ENCODE measurements around the gene LIPM.
A peak's percentile ranks its signal among the peaks of the same experiment; 100 is the strongest.

Gene LIPM

DNA sequence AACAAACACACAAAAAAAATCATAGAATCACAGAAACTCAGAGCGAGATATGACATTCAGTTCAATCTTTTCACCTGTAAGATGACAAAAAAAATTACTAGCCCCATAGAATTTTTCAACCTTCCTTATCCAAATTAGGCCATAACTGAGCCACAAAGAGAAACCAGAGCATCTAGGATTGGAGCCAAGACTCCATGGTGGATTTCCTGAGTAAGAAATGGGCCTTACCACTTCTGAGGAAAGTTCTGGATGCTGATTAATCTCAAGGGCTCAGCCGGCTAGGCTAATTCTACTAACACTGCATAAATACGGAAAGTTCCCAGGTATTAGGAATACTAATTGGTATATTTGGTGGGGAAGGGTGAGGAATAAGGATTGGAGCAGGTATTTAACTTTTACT lies 16.8 kb downstream of the LIPM start:
- no peak for FAIRE-seq
- TF ChIP-seq SPI1 (IDR thresholded peaks at IDR 0.05; ENCODE audit: low read depth, low read length) (no peak), POLR2AphosphoS5 (IDR thresholded peaks at IDR 0.05; ENCODE audit: low read depth, low read length) (no peak), POLR2A (IDR thresholded peaks at IDR 0.05; ENCODE audit: low read depth, low read length) (no peak), TAF1 (IDR thresholded peaks at IDR 0.05; ENCODE audit: low read depth, low read length) (no peak), POU2F2 (IDR thresholded peaks at IDR 0.05; ENCODE audit: low read depth, low read length) (no peak), PAX5 (IDR thresholded peaks at IDR 0.05; ENCODE audit: insufficient read depth, low read length, severe bottlenecking) (no peak)
- no peak for DNase-seq (ENCODE audit: insufficient read length, low spot score)

- no peak for TF ChIP-seq TAF1 (IDR thresholded peaks at IDR 0.05; ENCODE audit: low read depth, low read length)
- TF ChIP-seq POLR2A (IDR thresholded peaks at IDR 0.05; ENCODE audit: low read depth, low read length) = no peak
- no peak for TF ChIP-seq POLR2AphosphoS5 (IDR thresholded peaks at IDR 0.05; ENCODE audit: low read depth, low read length)
- TF ChIP-seq PAX5 (IDR thresholded peaks at IDR 0.05; ENCODE audit: insufficient read depth, low read length, severe bottlenecking) = no peak
- no peak for TF ChIP-seq POU2F2 (IDR thresholded peaks at IDR 0.05; ENCODE audit: low read depth, low read length)
- no peak for TF ChIP-seq SPI1 (IDR thresholded peaks at IDR 0.05; ENCODE audit: low read depth, low read length)
- no peak for DNase-seq (ENCODE audit: insufficient read length, low spot score)
- no peak for FAIRE-seq
Observed at GRCh38 chr10:88820748-88821401, 18.3 kb downstream of the LIPM start.

GRCh38 chr10:88826388-88826787 lies 23.9 kb downstream of the LIPM start:
- DNase-seq (ENCODE audit: insufficient read length, low spot score) (no peak), FAIRE-seq (no peak)
- no peak for TF ChIP-seq POLR2A (IDR thresholded peaks at IDR 0.05; ENCODE audit: low read depth, low read length)
- TF ChIP-seq PAX5 (IDR thresholded peaks at IDR 0.05; ENCODE audit: insufficient read depth, low read length, severe bottlenecking) = no peak
- no peak for TF ChIP-seq POLR2AphosphoS5 (IDR thresholded peaks at IDR 0.05; ENCODE audit: low read depth, low read length)
- no peak for TF ChIP-seq TAF1 (IDR thresholded peaks at IDR 0.05; ENCODE audit: low read depth, low read length)
- TF ChIP-seq SPI1 (IDR thresholded peaks at IDR 0.05; ENCODE audit: low read depth, low read length) = no peak

- TF ChIP-seq SPI1 (IDR thresholded peaks at IDR 0.05; ENCODE audit: low read depth, low read length) = no peak
- TF ChIP-seq TAF1 (IDR thresholded peaks at IDR 0.05; ENCODE audit: low read depth, low read length) = no peak
- no peak for TF ChIP-seq PAX5 (IDR thresholded peaks at IDR 0.05; ENCODE audit: insufficient read depth, low read length, severe bottlenecking)
- no peak for TF ChIP-seq POLR2AphosphoS5 (IDR thresholded peaks at IDR 0.05; ENCODE audit: low read depth, low read length)
- no peak for TF ChIP-seq POU2F2 (IDR thresholded peaks at IDR 0.05; ENCODE audit: low read depth, low read length)
- no peak for TF ChIP-seq POLR2A (IDR thresholded peaks at IDR 0.05; ENCODE audit: low read depth, low read length)
- no peak for DNase-seq (ENCODE audit: insufficient read length, low spot score)
- no peak for FAIRE-seq
Observed at GRCh38 chr10:88827671-88828070, 25.1 kb downstream of the LIPM start.

DNA sequence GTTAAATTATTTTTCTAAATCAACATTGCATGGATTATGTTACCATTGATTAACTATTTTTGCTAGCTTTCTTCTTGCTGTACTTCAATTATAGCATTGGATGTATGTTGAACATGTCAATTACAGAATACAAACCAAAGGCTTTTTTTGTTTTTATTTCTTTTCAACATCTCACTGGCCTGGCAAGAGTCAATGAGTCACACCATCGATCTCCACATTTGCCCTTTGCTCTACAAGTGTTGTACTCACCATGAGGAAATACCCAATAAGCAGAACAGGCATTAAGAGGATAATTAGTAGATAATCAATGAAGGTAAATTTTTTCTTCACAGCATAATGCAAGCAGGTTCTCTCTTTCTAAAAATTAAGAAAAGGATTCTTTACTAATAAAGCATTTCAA lies 25.8 kb downstream of the LIPM start:
- TF ChIP-seq PAX5 (IDR thresholded peaks at IDR 0.05; ENCODE audit: insufficient read depth, low read length, severe bottlenecking) = no peak
- no peak for TF ChIP-seq TAF1 (IDR thresholded peaks at IDR 0.05; ENCODE audit: low read depth, low read length)
- TF ChIP-seq POLR2AphosphoS5 (IDR thresholded peaks at IDR 0.05; ENCODE audit: low read depth, low read length) = no peak
- no peak for TF ChIP-seq POU2F2 (IDR thresholded peaks at IDR 0.05; ENCODE audit: low read depth, low read length)
- no peak for TF ChIP-seq SPI1 (IDR thresholded peaks at IDR 0.05; ENCODE audit: low read depth, low read length)
- no peak for TF ChIP-seq POLR2A (IDR thresholded peaks at IDR 0.05; ENCODE audit: low read depth, low read length)
- no peak for FAIRE-seq
- no peak for DNase-seq (ENCODE audit: insufficient read length, low spot score)

DNA sequence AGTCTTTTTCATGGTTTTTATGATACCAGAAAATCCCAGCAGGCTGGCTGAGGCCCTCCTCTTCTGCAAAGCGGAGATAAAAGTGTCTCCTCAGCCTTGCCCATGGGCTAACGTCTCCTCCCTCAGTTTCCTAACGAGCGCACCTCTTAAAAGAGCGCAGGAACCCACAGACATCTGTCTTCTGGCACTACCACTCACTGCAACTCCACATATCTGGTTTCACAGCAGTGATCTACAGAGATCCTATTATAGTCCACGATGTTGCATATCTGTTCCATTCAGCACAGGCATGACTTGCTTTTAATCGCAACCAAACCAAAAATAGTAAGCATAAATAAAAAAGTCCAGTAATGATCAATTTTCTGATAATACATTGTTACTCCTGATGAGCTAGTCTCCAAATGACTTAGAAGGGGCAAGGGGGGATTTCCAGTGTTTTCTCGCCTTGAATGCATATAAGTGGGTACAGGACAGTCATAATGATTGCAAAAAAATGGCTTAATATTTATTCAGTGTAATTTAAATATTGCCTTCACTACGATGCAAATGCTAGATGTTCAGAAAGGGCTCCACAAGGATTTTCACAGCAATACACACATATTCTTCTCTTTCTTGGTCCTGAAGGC lies 28.2 kb downstream of the LIPM start:
- FAIRE-seq (peak; percentile 59), DNase-seq (ENCODE audit: insufficient read length, low spot score) (no peak)
- no peak for TF ChIP-seq POLR2A (IDR thresholded peaks at IDR 0.05; ENCODE audit: low read depth, low read length)
- no peak for TF ChIP-seq SPI1 (IDR thresholded peaks at IDR 0.05; ENCODE audit: low read depth, low read length)

DNA sequence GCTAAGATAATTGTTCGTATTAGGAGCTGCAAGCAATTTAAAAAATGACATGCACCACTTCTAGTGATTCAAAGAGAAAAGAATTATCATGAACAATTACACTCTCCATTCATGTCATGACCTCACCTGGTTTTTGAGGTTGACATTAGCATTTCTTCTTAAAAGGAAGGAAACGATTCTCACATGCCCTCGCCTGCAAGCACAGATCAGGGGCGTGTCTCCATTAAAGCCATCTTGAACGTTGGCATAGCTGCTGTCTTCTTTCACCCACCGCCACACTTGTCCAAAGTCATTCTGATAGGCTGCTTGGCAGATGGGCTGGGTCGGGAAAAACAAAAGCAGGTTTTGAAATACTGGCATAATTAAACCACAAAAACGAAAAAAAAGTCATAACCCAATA lies 29.2 kb downstream of the LIPM start:
- FAIRE-seq = no peak
- DNase-seq (ENCODE audit: insufficient read length, low spot score) = no peak
- TF ChIP-seq POLR2A (IDR thresholded peaks at IDR 0.05; ENCODE audit: low read depth, low read length) (no peak), POU2F2 (IDR thresholded peaks at IDR 0.05; ENCODE audit: low read depth, low read length) (no peak), SPI1 (IDR thresholded peaks at IDR 0.05; ENCODE audit: low read depth, low read length) (no peak)

- no peak for DNase-seq (ENCODE audit: insufficient read length, low spot score)
- TF ChIP-seq POU2F2 (IDR thresholded peaks at IDR 0.05; ENCODE audit: low read depth, low read length) (no peak), POLR2A (IDR thresholded peaks at IDR 0.05; ENCODE audit: low read depth, low read length) (no peak), POLR2AphosphoS5 (IDR thresholded peaks at IDR 0.05; ENCODE audit: low read depth, low read length) (no peak), TAF1 (IDR thresholded peaks at IDR 0.05; ENCODE audit: low read depth, low read length) (no peak), PAX5 (IDR thresholded peaks at IDR 0.05; ENCODE audit: insufficient read depth, low read length, severe bottlenecking) (no peak), SPI1 (IDR thresholded peaks at IDR 0.05; ENCODE audit: low read depth, low read length) (no peak)
- FAIRE-seq = no peak
Observed at GRCh38 chr10:88832376-88832775, 29.8 kb downstream of the LIPM start.

DNA sequence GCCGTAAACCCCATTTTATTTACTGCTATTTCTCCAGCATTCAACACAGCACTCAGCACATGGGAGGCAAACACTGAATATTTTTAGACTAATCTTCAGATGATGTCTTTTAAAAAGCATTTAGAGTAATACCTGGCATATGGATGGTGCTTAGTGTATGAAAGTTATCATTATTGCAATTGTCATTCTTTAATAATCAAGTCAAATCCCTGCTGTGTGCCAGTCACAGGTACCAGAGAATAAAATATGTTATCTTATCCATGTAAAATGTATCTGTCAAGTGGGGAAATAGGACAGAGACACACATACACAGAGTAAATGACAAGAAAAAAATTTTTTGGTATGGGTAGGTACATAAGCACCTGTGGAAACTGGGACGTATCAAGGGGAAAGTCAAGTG lies 30.6 kb downstream of the LIPM start:
- no peak for TF ChIP-seq SPI1 (IDR thresholded peaks at IDR 0.05; ENCODE audit: low read depth, low read length)
- TF ChIP-seq POU2F2 (IDR thresholded peaks at IDR 0.05; ENCODE audit: low read depth, low read length) = no peak
- no peak for TF ChIP-seq POLR2A (IDR thresholded peaks at IDR 0.05; ENCODE audit: low read depth, low read length)
- TF ChIP-seq TAF1 (IDR thresholded peaks at IDR 0.05; ENCODE audit: low read depth, low read length) = no peak
- no peak for TF ChIP-seq PAX5 (IDR thresholded peaks at IDR 0.05; ENCODE audit: insufficient read depth, low read length, severe bottlenecking)
- TF ChIP-seq POLR2AphosphoS5 (IDR thresholded peaks at IDR 0.05; ENCODE audit: low read depth, low read length) = no peak
- FAIRE-seq (peak; percentile 16), DNase-seq (ENCODE audit: insufficient read length, low spot score) (no peak)

- peak; percentile 65 for FAIRE-seq
- TF ChIP-seq POU2F2 (IDR thresholded peaks at IDR 0.05; ENCODE audit: low read depth, low read length) (no peak), POLR2AphosphoS5 (IDR thresholded peaks at IDR 0.05; ENCODE audit: low read depth, low read length) (no peak), SPI1 (IDR thresholded peaks at IDR 0.05; ENCODE audit: low read depth, low read length) (peak; percentile 38; the same call in 1 of the 2 replicates), TAF1 (IDR thresholded peaks at IDR 0.05; ENCODE audit: low read depth, low read length) (no peak)
- DNase-seq (ENCODE audit: insufficient read length, low spot score) = no peak
Observed at GRCh38 chr10:88833723-88834122, 31.2 kb downstream of the LIPM start.

Data from GM12891 (cell line).